ENCODE data around the gene ABCA1. TPM values are rescaled to one million over a fixed set of nuclear protein-coding genes. Genes with fewer than 3 reads are reported as not detected.

Gene ABCA1
- total RNA-seq, 2 experiments from 2014 or later, result 14.1 to 16.9 TPM

DNA sequence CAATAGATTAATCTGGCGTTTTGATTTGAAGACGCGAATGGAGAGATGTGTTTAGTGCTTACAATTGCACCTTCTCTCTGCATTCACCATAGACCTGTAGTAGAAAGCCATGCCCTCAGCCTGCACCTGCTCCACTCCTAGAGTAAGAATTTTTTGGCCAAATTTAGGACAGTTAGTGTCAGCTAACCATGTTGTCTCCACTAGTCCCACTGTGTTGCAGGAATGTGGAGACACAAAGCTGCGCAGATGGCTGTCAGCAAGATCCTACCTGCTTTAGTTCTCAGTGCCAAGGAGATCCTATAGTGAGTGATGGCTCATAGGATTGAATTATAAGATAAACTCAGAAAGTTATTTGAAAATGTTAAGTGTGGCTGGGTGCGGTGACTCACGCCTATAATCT is 35.1 kb upstream of the ABCA1 start:
- H3K27ac Mint-ChIP-seq, result no peak overlapping the region
- CTCF ChIA-PET, result no interaction called here
- intact Hi-C loops (cut with DNase I, micrococcal nuclease), result loop anchor here (10.0 kb wide), 2 partner anchors 192 to 208 kb away; no protein-coding TSS in a partner anchor
- Histone ChIP-seq H3K27ac (ENCODE audit: low read depth in 1 of 2, low read length in 2 of 2) (no peak overlapping the region), H3K4me1 (ENCODE audit: insufficient read depth, low read length) (peaks cover 20% of the 10 kb centered on the region), H3K9me3 (ENCODE audit: control insufficient read depth in 1 of 2, insufficient read depth in 1 of 2, low read length in 2 of 2) (no peaks in the 10 kb centered on the region), H3K4me3 (ENCODE audit: low read length) (no peak overlapping the region), H3K36me3 (ENCODE audit: insufficient read depth, low read length) (no peaks in the 10 kb centered on the region), H3K27me3 (ENCODE audit: control insufficient read depth in 1 of 2, insufficient read depth in 2 of 2, low read length in 2 of 2) (no peaks in the 10 kb centered on the region)
- no peak for ATAC-seq (ENCODE audit: poor library complexity)
- H3K4me3 Mint-ChIP-seq, result no peak overlapping the region
- no peak for TF ChIP-seq CTCF (IDR thresholded peaks at IDR 0.05)
- peaks cover 35% of the 10 kb centered on the region for H3K4me1 Mint-ChIP-seq (ENCODE audit: low read depth)
- no peaks in the 10 kb centered on the region for H3K9me3 Mint-ChIP-seq
- DNase-seq, result no peak
- POLR2A ChIA-PET, result no interaction called here
- H3K27me3 Mint-ChIP-seq, result no peaks in the 10 kb centered on the region
- no peaks in the 10 kb centered on the region for H3K36me3 Mint-ChIP-seq (ENCODE audit: low read depth)

GRCh38 chr9:104961701-104962359 is 33.9 kb upstream of the ABCA1 start:
- no peaks in the 10 kb centered on the region for H3K27me3 ChIP-seq (ENCODE audit: control insufficient read depth in 1 of 2, insufficient read depth in 2 of 2, low read length in 2 of 2)
- H3K4me1 ChIP-seq (ENCODE audit: insufficient read depth, low read length), result peaks cover 14% of the 10 kb centered on the region
- TF ChIP-seq CTCF (IDR thresholded peaks at IDR 0.05), result no peak
- H3K9me3 ChIP-seq (ENCODE audit: control insufficient read depth in 1 of 2, insufficient read depth in 1 of 2, low read length in 2 of 2), result no peaks in the 10 kb centered on the region
- no peaks in the 10 kb centered on the region for H3K9me3 Mint-ChIP-seq
- ChIA-PET CTCF (interaction anchor here (1.0 to 1.7 kb wide), 3 partner anchors 22 to 174 kb away, joined by 3 read pairs; no protein-coding TSS in a partner anchor), POLR2A (interaction anchor here (1.3 kb wide), 1 partner anchor 166 kb away, joined by 4 read pairs; no protein-coding TSS in a partner anchor)
- H3K27me3 Mint-ChIP-seq, result no peaks in the 10 kb centered on the region
- ATAC-seq (ENCODE audit: poor library complexity), result peak; percentile 12
- no peak overlapping the region for H3K4me3 ChIP-seq (ENCODE audit: low read length)
- no peak overlapping the region for H3K4me3 Mint-ChIP-seq
- no peaks in the 10 kb centered on the region for H3K36me3 ChIP-seq (ENCODE audit: insufficient read depth, low read length)
- no peaks in the 10 kb centered on the region for H3K36me3 Mint-ChIP-seq (ENCODE audit: low read depth)
- peaks cover 32% of the 10 kb centered on the region for H3K4me1 Mint-ChIP-seq (ENCODE audit: low read depth)
- no peak for DNase-seq
- no peak overlapping the region for H3K27ac ChIP-seq (ENCODE audit: low read depth in 1 of 2, low read length in 2 of 2)
- peak overlapping the region; percentile 10 for H3K27ac Mint-ChIP-seq
- intact Hi-C loops (cut with DNase I, micrococcal nuclease), result loop anchor here (1.0 to 10.0 kb wide), 4 partner anchors 29 to 207 kb away; no protein-coding TSS in a partner anchor

DNA sequence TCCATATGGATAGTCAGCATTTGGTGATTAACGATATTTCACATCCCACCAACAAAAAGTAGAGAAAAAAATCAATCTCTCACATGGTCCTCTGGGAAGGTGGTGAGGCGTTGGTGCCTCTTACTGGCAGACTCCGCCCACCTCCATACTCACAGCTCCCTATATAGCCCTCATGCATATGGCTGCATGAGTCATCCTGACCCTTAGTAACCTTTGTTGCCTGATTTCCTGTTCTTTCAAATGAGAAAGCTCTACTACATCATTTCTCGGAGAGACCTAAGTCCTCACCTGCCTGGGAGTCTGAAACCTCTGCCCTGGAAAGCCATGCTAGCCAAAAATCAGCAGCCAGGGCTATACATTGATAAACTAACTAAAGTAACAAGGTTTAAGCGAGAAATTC is 33.3 kb upstream of the ABCA1 start:
- peak overlapping the region; percentile 10 for H3K27ac Mint-ChIP-seq

More for the DNA sequence above, 33.3 kb upstream of the ABCA1 start:
- POLR2A ChIA-PET, result interaction anchor here (1.3 kb wide), 1 partner anchor 167 kb away, joined by 4 read pairs; no protein-coding TSS in a partner anchor
- Histone ChIP-seq H3K4me3 (ENCODE audit: low read length) (no peak overlapping the region), H3K27ac (ENCODE audit: low read depth in 1 of 2, low read length in 2 of 2) (no peak overlapping the region), H3K36me3 (ENCODE audit: insufficient read depth, low read length) (no peaks in the 10 kb centered on the region), H3K9me3 (ENCODE audit: control insufficient read depth in 1 of 2, insufficient read depth in 1 of 2, low read length in 2 of 2) (no peaks in the 10 kb centered on the region), H3K27me3 (ENCODE audit: control insufficient read depth in 1 of 2, insufficient read depth in 2 of 2, low read length in 2 of 2) (no peaks in the 10 kb centered on the region), H3K4me1 (ENCODE audit: insufficient read depth, low read length) (peaks cover 14% of the 10 kb centered on the region)
- CTCF ChIA-PET, result interaction anchor here (1.0 to 1.7 kb wide), 3 partner anchors 22 to 175 kb away, joined by 3 read pairs; no protein-coding TSS in a partner anchor
- TF ChIP-seq CTCF (IDR thresholded peaks at IDR 0.05), result no peak
- H3K4me1 Mint-ChIP-seq (ENCODE audit: low read depth), result peaks cover 32% of the 10 kb centered on the region
- no peaks in the 10 kb centered on the region for H3K9me3 Mint-ChIP-seq
- no peaks in the 10 kb centered on the region for H3K27me3 Mint-ChIP-seq
- intact Hi-C loops (cut with DNase I, micrococcal nuclease), result loop anchor here (1.0 to 10.0 kb wide), 4 partner anchors 30 to 206 kb away; no protein-coding TSS in a partner anchor
- peak overlapping the region; percentile 6 for H3K4me3 Mint-ChIP-seq
- peak in 12 of 14 experiments; percentile 9 to 79 (median 42) for DNase-seq
- peak; percentile 99 for ATAC-seq (ENCODE audit: poor library complexity)
- no peaks in the 10 kb centered on the region for H3K36me3 Mint-ChIP-seq (ENCODE audit: low read depth)
